Liver (tissue), 9 donors: ENCODE measurements around the gene CFDP1. TPM values are rescaled to one million over a fixed set of nuclear protein-coding genes. Genes with fewer than 3 reads are reported as not detected.

Experiments used
- DNase-seq: peaks from one replicate; pipeline ENCODE4 v3.0.0-alpha.2; 2017; ENCODE audit warnings: low spot score
- H3K27ac ChIP-seq, 2 donors: one replicate each; pipeline ENCODE4 v1.7.0; 2013; ENCODE audit warnings: inconsistent platforms in 2 of 2, low read length in 2 of 2, control low read depth in 1 of 2, low read depth in 1 of 2, mild to moderate bottlenecking in 1 of 2
- H3K27me3 ChIP-seq, 4 donors: one replicate each; pipeline versions ENCODE4 v1.6.1 to v1.7.0; 2013; ENCODE audit warnings: low read length in 3 of 4, inconsistent platforms in 1 of 4, mild to moderate bottlenecking in 1 of 4, moderate library complexity in 1 of 4; ENCODE audit not compliant: control insufficient read depth in 4 of 4, insufficient read depth in 4 of 4
- H3K36me3 ChIP-seq, 4 donors: one replicate each; pipeline versions ENCODE4 v1.6.1 to v1.7.0; 2013; ENCODE audit warnings: low read length in 3 of 4, mild to moderate bottlenecking in 3 of 4, low read depth in 1 of 4, moderate library complexity in 1 of 4; ENCODE audit not compliant: control insufficient read depth in 4 of 4, insufficient read depth in 3 of 4
- H3K4me1 ChIP-seq, 4 donors: one replicate each; pipeline versions ENCODE4 v1.6.1 to v1.7.0; 2013; ENCODE audit warnings: low read length in 3 of 4, mild to moderate bottlenecking in 3 of 4, moderate library complexity in 1 of 4; ENCODE audit not compliant: control insufficient read depth in 4 of 4, insufficient read depth in 4 of 4
- H3K4me3 ChIP-seq, 3 donors: one replicate each; pipeline versions ENCODE4 v1.6.1 to v1.7.0; 2013; ENCODE audit warnings: low read length in 3 of 3, control low read depth in 1 of 3, low read depth in 1 of 3, mild to moderate bottlenecking in 1 of 3
- H3K9ac ChIP-seq, 2 donors: one replicate each; pipeline ENCODE4 v1.7.0; 2013; ENCODE audit warnings: low read length in 2 of 2, mild to moderate bottlenecking in 2 of 2, moderate library complexity in 2 of 2, control low read depth in 1 of 2, low read depth in 1 of 2
- H3K9me3 ChIP-seq, 4 donors: one replicate each; pipeline versions ENCODE4 v1.6.1 to v1.7.0; 2013; ENCODE audit warnings: low read length in 3 of 4; ENCODE audit not compliant: control insufficient read depth in 4 of 4
- EGR1 ChIP-seq, 2 donors: IDR thresholded peaks; 2 replicates each; pipeline ENCODE4 v1.6.1; 2016 to 2018; ENCODE audit warnings: antibody characterized with exemption in 2 of 2, low read depth in 2 of 2
- FOXA1 ChIP-seq: IDR thresholded peaks from 2 replicates; pipeline ENCODE4 v1.6.1; 2016; ENCODE audit warnings: antibody characterized with exemption
- FOXA2 ChIP-seq: IDR thresholded peaks from 2 replicates; pipeline ENCODE4 v1.6.1; 2016; ENCODE audit warnings: antibody characterized with exemption
- GABPA ChIP-seq, 2 donors: IDR thresholded peaks in 1 of 2; conservative IDR thresholded peaks in 1 of 2; 2 replicates each; pipeline ENCODE4 v1.6.1; 2016; ENCODE audit warnings: antibody characterized with exemption in 2 of 2, mild to moderate bottlenecking in 1 of 2, moderate library complexity in 1 of 2
- HNF4A ChIP-seq, 2 donors: conservative IDR thresholded peaks; 2 replicates each; pipeline ENCODE4 v1.6.1; 2016; ENCODE audit warnings: antibody characterized with exemption in 2 of 2, mild to moderate bottlenecking in 2 of 2
- HNF4G ChIP-seq: IDR thresholded peaks from 2 replicates; pipeline ENCODE4 v1.6.1; 2016; ENCODE audit warnings: antibody characterized with exemption
- JUND ChIP-seq, 2 donors: IDR thresholded peaks; 2 replicates each; pipeline ENCODE4 v1.6.1; 2016; ENCODE audit warnings: antibody characterized with exemption in 2 of 2
- NR2F2 ChIP-seq: IDR thresholded peaks from 2 replicates; pipeline ENCODE4 v1.6.1; 2016; ENCODE audit warnings: antibody characterized with exemption
- RAD21 ChIP-seq, 2 donors: IDR thresholded peaks; 2 replicates each; pipeline ENCODE4 v1.6.1; 2016; ENCODE audit warnings: antibody characterized with exemption in 2 of 2, mild to moderate bottlenecking in 2 of 2
- REST ChIP-seq: IDR thresholded peaks from 2 replicates; pipeline ENCODE4 v1.6.1; 2016; ENCODE audit warnings: antibody characterized with exemption, mild to moderate bottlenecking
- RXRA ChIP-seq, 2 donors: IDR thresholded peaks; 2 replicates each; pipeline ENCODE4 v1.6.1; 2017 to 2018; ENCODE audit warnings: antibody characterized with exemption in 2 of 2, mild to moderate bottlenecking in 1 of 2
- SP1 ChIP-seq: IDR thresholded peaks from 2 replicates; pipeline ENCODE4 v1.6.1; 2018; ENCODE audit warnings: antibody characterized with exemption, mild to moderate bottlenecking
- TAF1 ChIP-seq: conservative IDR thresholded peaks from 2 replicates; pipeline ENCODE4 v1.6.1; 2016; ENCODE audit warnings: antibody characterized with exemption, mild to moderate bottlenecking
- YY1 ChIP-seq: IDR thresholded peaks from 2 replicates; pipeline ENCODE4 v1.6.1; 2016; ENCODE audit warnings: antibody characterized with exemption, mild to moderate bottlenecking
- ZBTB33 ChIP-seq: IDR thresholded peaks from 2 replicates; pipeline ENCODE4 v1.6.1; 2016; ENCODE audit warnings: antibody characterized with exemption
- WGBS: extraction: QIAGEN DNeasy Blood & Tissue Kit; methylation state at CpG from one replicate; pipeline ENCODE4 v1.1.7; 2013; 5-methylcytosine and 5-hydroxymethylcytosine counted together
- polyA plus RNA-seq, 2 donors: library from polyadenylated mRNA; stranded (reverse) in 1 of 2; unstranded in 1 of 2; fragments of 200-250 nt in 1 of 2; fragments of >200 nt in 1 of 2; fragmentation: Nextera tagmentation in 1 of 2; extraction: Ambion mirVana in 1 of 2; gene quantifications; one replicate each; pipeline versions ENCODE4 v1.2.1 to v1.2.3, GENCODE V29; 2013 to 2015
- total RNA-seq, 2 donors: library from RNA; depleted of rRNA; stranded (reverse); fragments of >200 nt; gene quantifications; one replicate each; pipeline ENCODE4 v1.2.3, GENCODE V29; 2014
- TF ChIP-seq, protein P1 (sequence below): IDR thresholded peaks from 2 replicates; pipeline ENCODE4 v1.6.1; 2016; ENCODE audit warnings: antibody characterized with exemption
- TF ChIP-seq, protein P2 (sequence below): IDR thresholded peaks from 2 replicates; pipeline ENCODE4 v1.6.1; 2016; ENCODE audit warnings: antibody characterized with exemption
- TF ChIP-seq, protein P3 (sequence below): fragments of 150-350 bp; IDR thresholded peaks from 2 replicates; pipeline ENCODE4 v1.5.1; 2017; ENCODE audit warnings: improper control_type of control experiment, low read depth, low read length; ENCODE audit not compliant: missing input control
- donor health status: healthy.
- donor health status: healthy.
- donor health status: healthy.
- donor health status: healthy.
- donor health status: healthy.

The CFDP1 gene
- total and polyA plus RNA-seq, 4 donors, result 20.5 to 49.2 (median 33.9) TPM

DNA sequence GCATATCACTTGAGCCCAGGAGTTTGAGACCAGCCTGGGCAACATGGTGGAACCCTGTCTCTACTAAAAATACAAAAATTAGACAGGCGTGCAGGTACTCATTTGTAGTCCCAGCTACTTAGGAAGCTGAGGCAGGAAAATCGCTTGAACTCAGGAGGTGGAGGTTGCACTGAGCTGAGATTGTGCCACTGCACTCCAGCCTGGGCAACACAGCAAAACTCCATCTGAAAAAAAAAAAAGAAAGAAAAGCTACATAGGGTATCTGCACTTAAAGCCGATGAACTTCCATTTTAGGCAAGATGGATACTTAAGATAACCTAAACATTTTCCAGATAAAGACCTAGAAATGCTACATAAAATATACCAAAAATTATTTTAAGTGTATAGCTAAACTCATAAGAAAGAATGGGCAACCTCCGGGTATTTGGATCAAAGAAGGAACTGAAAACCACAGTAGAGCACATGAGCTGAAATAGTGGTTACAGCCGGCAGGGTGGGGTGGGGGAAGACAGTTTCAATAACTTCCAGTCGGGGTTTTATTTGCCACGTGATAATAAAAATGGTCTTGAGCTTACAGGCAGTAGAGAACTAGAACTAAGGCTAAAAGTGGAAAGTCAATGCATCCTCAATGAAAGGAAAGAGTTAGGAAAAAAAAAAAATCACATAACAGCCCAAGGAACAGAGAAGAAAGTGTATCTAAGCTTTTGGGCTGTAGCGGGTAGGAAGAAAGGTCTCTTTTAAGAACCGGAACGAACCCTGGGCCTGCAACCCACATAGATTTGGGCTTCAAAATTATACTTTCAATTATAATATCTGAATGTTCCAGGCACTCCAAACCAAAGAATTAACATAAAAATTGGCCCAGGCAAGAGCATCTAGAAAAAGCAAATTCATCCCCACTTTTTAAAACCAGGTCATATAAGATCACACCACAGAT is 53.1 kb downstream of the CFDP1 start:
- H3K27me3 ChIP-seq, result no peaks in the 10 kb centered on the region
- H3K9ac ChIP-seq, result no peak overlapping the region
- peaks cover 0 to 3% (median 0%) of the 10 kb centered on the region in 4 donors for H3K36me3 ChIP-seq
- H3K4me3 ChIP-seq, result no peak overlapping the region
- H3K9me3 ChIP-seq, result no peaks in the 10 kb centered on the region
- 89% methylated on average over 10 of the region's 10 CpGs for WGBS
- peak overlapping the region in 1 of 2 donors; percentile 33 for H3K27ac ChIP-seq
- peaks cover 2 to 14% (median 12%) of the 10 kb centered on the region in 4 donors for H3K4me1 ChIP-seq
- TF ChIP-seq HNF4A (conservative IDR thresholded peaks at IDR 0.05) (no peak), HNF4G (no peak), EGR1 (IDR thresholded peaks at IDR 0.05; ENCODE audit: low read depth in 2 of 2) (no peak), GABPA (IDR thresholded peaks at IDR 0.05 in 1 of 2, conservative IDR thresholded peaks at IDR 0.05 in 1 of 2) (no peak), FOXA1 (no peak), RAD21 (IDR thresholded peaks at IDR 0.05) (no peak), FOXA2 (no peak), JUND (IDR thresholded peaks at IDR 0.05) (no peak), RXRA (IDR thresholded peaks at IDR 0.05) (no peak), TAF1 (no peak), YY1 (no peak), NR2F2 (no peak), ZBTB33 (no peak), SP1 (no peak), REST (no peak)
- TF ChIP-seq, protein P1, sequence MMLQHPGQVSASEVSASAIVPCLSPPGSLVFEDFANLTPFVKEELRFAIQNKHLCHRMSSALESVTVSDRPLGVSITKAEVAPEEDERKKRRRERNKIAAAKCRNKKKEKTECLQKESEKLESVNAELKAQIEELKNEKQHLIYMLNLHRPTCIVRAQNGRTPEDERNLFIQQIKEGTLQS, result no peak
- TF ChIP-seq, protein P2, sequence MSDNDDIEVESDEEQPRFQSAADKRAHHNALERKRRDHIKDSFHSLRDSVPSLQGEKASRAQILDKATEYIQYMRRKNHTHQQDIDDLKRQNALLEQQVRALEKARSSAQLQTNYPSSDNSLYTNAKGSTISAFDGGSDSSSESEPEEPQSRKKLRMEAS, result no peak
- TF ChIP-seq, protein P3, sequence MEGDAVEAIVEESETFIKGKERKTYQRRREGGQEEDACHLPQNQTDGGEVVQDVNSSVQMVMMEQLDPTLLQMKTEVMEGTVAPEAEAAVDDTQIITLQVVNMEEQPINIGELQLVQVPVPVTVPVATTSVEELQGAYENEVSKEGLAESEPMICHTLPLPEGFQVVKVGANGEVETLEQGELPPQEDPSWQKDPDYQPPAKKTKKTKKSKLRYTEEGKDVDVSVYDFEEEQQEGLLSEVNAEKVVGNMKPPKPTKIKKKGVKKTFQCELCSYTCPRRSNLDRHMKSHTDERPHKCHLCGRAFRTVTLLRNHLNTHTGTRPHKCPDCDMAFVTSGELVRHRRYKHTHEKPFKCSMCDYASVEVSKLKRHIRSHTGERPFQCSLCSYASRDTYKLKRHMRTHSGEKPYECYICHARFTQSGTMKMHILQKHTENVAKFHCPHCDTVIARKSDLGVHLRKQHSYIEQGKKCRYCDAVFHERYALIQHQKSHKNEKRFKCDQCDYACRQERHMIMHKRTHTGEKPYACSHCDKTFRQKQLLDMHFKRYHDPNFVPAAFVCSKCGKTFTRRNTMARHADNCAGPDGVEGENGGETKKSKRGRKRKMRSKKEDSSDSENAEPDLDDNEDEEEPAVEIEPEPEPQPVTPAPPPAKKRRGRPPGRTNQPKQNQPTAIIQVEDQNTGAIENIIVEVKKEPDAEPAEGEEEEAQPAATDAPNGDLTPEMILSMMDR, result no peak
- DNase-seq, result no peak
